Measurements from ENCODE around the gene TCF7.

The TCF7 gene

DNA sequence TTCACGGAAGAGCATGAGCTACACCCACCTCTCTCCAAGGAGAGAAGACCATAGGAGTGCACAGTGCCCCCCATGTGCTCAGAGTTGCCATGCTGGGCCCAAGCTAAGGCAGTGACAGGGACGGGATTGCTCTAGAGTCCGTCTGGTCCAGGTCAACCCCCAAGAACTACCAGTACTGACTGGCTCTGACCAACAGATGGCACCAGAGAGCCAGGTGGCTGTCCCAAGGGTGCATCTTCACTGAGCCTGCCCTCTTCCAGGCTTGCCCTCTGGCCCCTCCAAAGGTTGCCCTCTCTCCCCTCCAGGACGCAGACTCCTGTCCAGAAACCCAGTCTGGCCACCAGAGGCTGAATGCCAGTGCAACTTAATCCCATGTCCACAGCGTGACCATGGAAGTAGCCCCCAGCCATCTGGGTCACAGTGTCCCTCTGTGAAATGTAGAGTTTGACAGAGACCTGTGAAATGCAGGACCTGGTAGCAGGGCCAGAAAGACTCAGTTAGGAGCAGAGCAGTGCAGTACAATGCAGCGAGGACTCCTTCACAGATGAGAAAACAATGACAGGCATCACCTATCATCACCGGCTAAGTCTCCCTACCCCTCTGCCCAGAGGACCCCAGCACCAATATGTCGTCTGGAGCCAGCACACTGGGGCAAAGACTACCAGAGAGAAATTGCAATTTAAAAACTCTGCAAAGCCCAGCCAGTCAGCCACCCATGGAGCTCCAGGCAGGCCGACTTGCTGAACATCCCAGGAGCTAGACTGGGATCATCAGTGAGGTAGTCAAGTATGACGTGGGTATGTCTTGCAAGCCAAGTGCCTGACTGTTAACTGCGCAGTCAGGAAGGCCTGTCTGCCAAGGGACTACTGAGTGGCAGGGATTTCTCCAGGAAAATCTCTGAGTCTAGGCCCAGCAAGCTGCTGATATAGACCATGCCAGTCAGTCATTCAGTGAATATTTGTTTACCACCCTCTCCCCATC lies 70.0 kb downstream of the TCF7 start:
- peak; percentile 43 to 77 (median 67) for DNase-seq

DNA sequence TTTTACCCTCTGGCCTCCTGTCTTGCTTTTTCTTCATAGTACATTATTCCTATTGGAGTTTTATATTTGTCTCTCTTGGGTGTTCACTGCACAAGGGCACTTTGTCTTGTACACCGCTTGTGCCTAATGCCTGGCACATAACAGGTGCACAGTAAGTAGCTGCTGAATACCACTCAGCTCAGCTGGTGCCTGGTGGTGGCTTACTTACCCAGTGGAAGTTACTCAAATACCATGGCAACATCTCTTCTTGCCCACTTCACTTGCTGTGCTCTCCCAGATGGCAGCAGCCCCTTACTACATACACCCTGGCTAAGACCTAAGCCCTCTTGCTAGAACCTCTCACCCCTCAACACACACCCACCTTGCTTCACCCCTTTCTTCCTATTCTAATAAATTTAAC lies 73.6 kb downstream of the TCF7 start:
- no peak for DNase-seq

DNA sequence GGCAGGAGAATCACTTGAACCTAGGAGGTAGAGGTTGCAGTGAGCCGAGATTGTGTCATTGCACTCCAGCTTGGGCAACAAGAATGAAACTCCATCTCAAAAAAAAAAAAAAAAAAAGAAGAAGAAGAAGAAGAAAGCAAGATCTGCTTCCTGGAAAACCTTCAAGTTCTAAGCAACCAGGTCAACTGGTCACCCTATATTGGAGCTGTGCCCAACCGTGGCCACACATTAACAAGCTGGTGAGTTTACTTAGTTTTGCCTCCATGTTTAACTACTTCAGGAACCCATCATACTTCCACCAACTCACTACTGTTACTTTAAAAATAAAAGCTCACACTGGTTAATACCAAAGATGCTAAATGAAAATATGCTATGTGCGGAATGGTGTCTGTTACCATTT lies 74.5 kb downstream of the TCF7 start:
- DNase-seq: no peak

DNA sequence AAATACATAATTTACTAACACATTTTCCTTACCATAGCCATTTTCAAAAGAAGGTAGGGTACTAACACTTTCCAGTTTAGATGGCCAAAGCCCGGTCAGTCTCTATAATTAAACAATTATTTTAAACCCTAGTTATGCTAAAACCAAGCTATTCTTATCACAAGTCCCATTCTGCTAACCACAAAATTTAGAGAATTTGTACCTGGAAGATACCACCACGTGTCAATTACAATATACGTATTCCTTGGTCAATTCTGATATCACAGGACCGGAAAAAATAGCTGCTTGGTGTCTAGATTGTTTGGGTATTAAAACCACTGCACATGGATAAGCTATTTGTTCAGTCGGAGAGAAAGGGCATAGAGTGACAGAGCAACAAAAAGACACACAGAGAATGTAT lies 81.2 kb downstream of the TCF7 start:
- no peak for DNase-seq
